A673 (cell line): Measurements from ENCODE around the gene DES.

ENCODE experiments used
- CTCF ChIP-seq: fragments of 300-800, 200-600 bp; sonication (generic); conservative IDR thresholded peaks from 2 replicates; pipeline ENCODE4 v1.5.1; 2017; ENCODE audit warnings: low read depth, mild to moderate bottlenecking, antibody characterized with exemption, low read length, moderate library complexity, mixed read lengths
- EZH2 ChIP-seq: fragments of 200-600 bp; sonication (generic); IDR thresholded peaks from 2 replicates; pipeline ENCODE4 v1.6.1; 2017; ENCODE audit warnings: borderline replicate concordance, low read depth, mild to moderate bottlenecking, mixed read lengths, antibody characterized with exemption, low read length; ENCODE audit not compliant: poor library complexity, severe bottlenecking

- TF ChIP-seq CTCF (no peak), EZH2 (no peak)
Measured at GRCh38 chr2:219380926-219381325, 37.3 kb upstream of the DES start.
